ENCODE measurements around the gene ZFP69.
"Not testable (repeated sequence)": the region's sequence is repeated elsewhere in the genome, so short reads cannot be mapped to it uniquely, and the experiment has no call there.

Gene ZFP69

GRCh38 chr1:40476924-40477677 is at the start of gene ZFP69:
TSS of gene ZFP69 (plus strand) at chr1:40477290. CDS start at chr1:40479362, 2,072 bp downstream.
- no peak for DNase-seq (ENCODE audit: low read depth)

- DNase-seq (ENCODE audit: low read depth), result no peak
These were observed 45.7 kb upstream of the ZFP69 start for GRCh38 chr1:40431385-40431784.

- DNase-seq (ENCODE audit: low read depth), result peak; percentile 37
These were observed 44.3 kb upstream of the ZFP69 start for GRCh38 chr1:40432644-40433390.

- DNase-seq (ENCODE audit: low read depth), result no peak
These were observed 41.6 kb upstream of the ZFP69 start for GRCh38 chr1:40435471-40435870.

- no peak for DNase-seq (ENCODE audit: low read depth)
These were observed 41.2 kb upstream of the ZFP69 start for GRCh38 chr1:40435876-40436275.

GRCh38 chr1:40438391-40439015 is 38.6 kb upstream of the ZFP69 start:
- no peak for DNase-seq (ENCODE audit: low read depth)

- no peak for DNase-seq (ENCODE audit: low read depth)
These were observed 37.8 kb upstream of the ZFP69 start for GRCh38 chr1:40439247-40439646.

GRCh38 chr1:40449684-40450494 is 27.2 kb upstream of the ZFP69 start, which contains the start of gene ZFP69B:
TSS of gene ZFP69B (plus strand) at chr1:40450476. CDS start at chr1:40450962, 486 bp downstream.
- DNase-seq (ENCODE audit: low read depth), result peak; percentile 47

- DNase-seq (ENCODE audit: low read depth), result no peak
These were observed 26.4 kb upstream of the ZFP69 start for GRCh38 chr1:40450495-40451237.

- no peak for DNase-seq (ENCODE audit: low read depth)
These were observed 25.9 kb upstream of the ZFP69 start for GRCh38 chr1:40451238-40451585.

- no peak for DNase-seq (ENCODE audit: low read depth)
These were observed 22.2 kb upstream of the ZFP69 start for GRCh38 chr1:40454873-40455272.

- DNase-seq (ENCODE audit: low read depth), result no peak
These were observed 14.0 kb upstream of the ZFP69 start for GRCh38 chr1:40462956-40463590.

- DNase-seq (ENCODE audit: low read depth), result no peak
These were observed 7.8 kb upstream of the ZFP69 start for GRCh38 chr1:40469327-40469726.

- no peak for DNase-seq (ENCODE audit: low read depth)
These were observed 1.8 kb upstream of the ZFP69 start for GRCh38 chr1:40475268-40475667.

GRCh38 chr1:40477678-40478053 is 576 bp downstream of the ZFP69 start:
- DNase-seq (ENCODE audit: low read depth), result no peak

- DNase-seq (ENCODE audit: low read depth), result no peak
These were observed 1.2 kb downstream of the ZFP69 start for GRCh38 chr1:40478276-40478675.

GRCh38 chr1:40479156-40479555 is 2.1 kb downstream of the ZFP69 start:
- no peak for DNase-seq (ENCODE audit: low read depth)

- no peak for DNase-seq (ENCODE audit: low read depth)
These were observed 18.3 kb downstream of the ZFP69 start for GRCh38 chr1:40495315-40495903.

- DNase-seq (ENCODE audit: low read depth), result not testable (repeated sequence)
These were observed 25.6 kb downstream of the ZFP69 start for GRCh38 chr1:40502651-40503050.

GRCh38 chr1:40507973-40508372 is 30.9 kb downstream of the ZFP69 start:
- no peak for DNase-seq (ENCODE audit: low read depth)

Data from GM04503 (cell line).